Fibroblast of lung (primary cell): ENCODE results near the gene HCST. TPM values are rescaled to one million over a fixed set of nuclear protein-coding genes. Genes with fewer than 3 reads are reported as not detected.

ENCODE experiments used
- DNase-seq, 2 donors: peaks; one replicate each; pipeline versions ENCODE4 v3.0.0 to v3.0.0-alpha.2; 2010; ENCODE audit warnings: low read depth in 2 of 2
- H2AFZ ChIP-seq: 2 replicates; pipeline ENCODE4 v1.5.1; 2012; ENCODE audit warnings: low read length, control low read depth, inconsistent platforms
- H3K27ac ChIP-seq: 2 replicates; pipeline ENCODE4 v1.5.1; 2011; ENCODE audit warnings: low read length, control low read depth; ENCODE audit not compliant: insufficient read depth
- H3K27me3 ChIP-seq: 2 replicates; pipeline ENCODE4 v1.5.1; 2011; ENCODE audit warnings: mild to moderate bottlenecking, low read length; ENCODE audit not compliant: control insufficient read depth, insufficient read depth
- H3K36me3 ChIP-seq: 2 replicates; pipeline ENCODE4 v1.5.1; 2011; ENCODE audit warnings: low read length; ENCODE audit not compliant: control insufficient read depth, insufficient read depth
- H3K4me1 ChIP-seq: 2 replicates; pipeline ENCODE4 v1.5.1; 2011; ENCODE audit warnings: low read length; ENCODE audit not compliant: control insufficient read depth, insufficient read depth; ENCODE audit errors: extremely low read depth
- H3K4me2 ChIP-seq: 2 replicates; pipeline ENCODE4 v1.5.1; 2011; ENCODE audit warnings: low read length, control low read depth; ENCODE audit not compliant: insufficient read depth; ENCODE audit errors: extremely low read depth
- H3K4me3 ChIP-seq, 4 experiments: fragments of 200-600 bp in 1 of 4; sonication (generic) in 1 of 4; replicated peaks in 1 of 4; 2 replicates each; pipeline ENCODE4 v1.5.1; 2011 to 2016; ENCODE audit warnings: low read length in 4 of 4, low read depth in 3 of 4, mild to moderate bottlenecking in 3 of 4, control low read depth in 2 of 4, inconsistent platforms in 1 of 4, mixed read lengths in 1 of 4; ENCODE audit not compliant: insufficient read depth in 1 of 4; ENCODE audit errors: control extremely low read depth in 1 of 4
- H3K79me2 ChIP-seq: 2 replicates; pipeline ENCODE4 v1.5.1; 2012; ENCODE audit warnings: mild to moderate bottlenecking, low read length, inconsistent platforms; ENCODE audit not compliant: control insufficient read depth, insufficient read depth
- H3K9ac ChIP-seq: 2 replicates; pipeline ENCODE4 v1.5.1; 2011; ENCODE audit warnings: mild to moderate bottlenecking, low read length, control low read depth; ENCODE audit not compliant: insufficient read depth
- H3K9me3 ChIP-seq: 2 replicates; pipeline ENCODE4 v1.5.1; 2012; ENCODE audit warnings: low read depth, low read length; ENCODE audit not compliant: control insufficient read depth, insufficient read depth
- H4K20me1 ChIP-seq: 2 replicates; pipeline ENCODE4 v1.5.1; 2011; ENCODE audit warnings: low read length; ENCODE audit not compliant: control insufficient read depth, insufficient read depth; ENCODE audit errors: extremely low read depth
- EZH2 ChIP-seq: IDR thresholded peaks from 2 replicates; pipeline ENCODE4 v1.5.1; 2012; ENCODE audit warnings: low read length, control low read depth, mild to moderate bottlenecking; ENCODE audit errors: missing control alignments
- polyA plus RNA-seq, 2 donors: library from polyadenylated mRNA; depleted of rRNA in 1 of 2; stranded (reverse) in 1 of 2; unstranded in 1 of 2; fragments of >200 nt; gene quantifications; 2 replicates each; pipeline ENCODE4 v1.2.1, GENCODE V29; 2011 to 2012; ENCODE audit warnings: missing spikeins in 1 of 2
- total RNA-seq: library from RNA; depleted of rRNA; stranded (reverse); fragments of >200 nt; gene quantifications from 2 replicates; pipeline ENCODE4 v1.2.1, GENCODE V29; 2014
- TF ChIP-seq, protein P1 (sequence below), 2 donors: IDR thresholded peaks in 1 of 2; conservative IDR thresholded peaks in 1 of 2; 1 replicate in 1 of 2; 2 replicates in 1 of 2; pipeline ENCODE4 v1.5.1; 2011 to 2012; ENCODE audit warnings: low read length in 2 of 2, control low read depth in 1 of 2, inconsistent platforms in 1 of 2, low read depth in 1 of 2, mild to moderate bottlenecking in 1 of 2

Gene HCST
- total and polyA plus RNA-seq, 2 donors (not counting 1 experiment from before 2014, with no cell fraction given) = 0.14 to 2.0 TPM

DNA sequence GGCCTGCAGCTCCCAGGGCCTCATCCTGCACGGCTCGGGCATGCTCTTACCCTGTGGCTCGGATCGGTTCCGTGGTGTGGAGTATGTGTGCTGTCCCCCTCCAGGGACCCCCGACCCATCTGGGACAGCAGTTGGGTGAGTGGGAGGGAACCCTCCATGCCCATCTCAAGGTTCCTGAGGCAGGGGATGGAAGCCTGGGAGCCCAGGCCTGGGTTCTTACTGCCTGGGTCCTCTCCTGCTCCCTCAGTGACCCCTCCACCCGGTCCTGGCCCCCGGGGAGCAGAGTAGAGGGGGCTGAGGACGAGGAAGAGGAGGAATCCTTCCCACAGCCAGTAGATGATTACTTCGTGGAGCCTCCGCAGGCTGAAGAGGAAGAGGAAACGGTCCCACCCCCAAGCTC, 30.7 kb upstream of the HCST start:
- H3K27ac ChIP-seq = no peak overlapping the region
- peaks cover 17% of the 10 kb centered on the region for H3K27me3 ChIP-seq
- H3K9ac ChIP-seq = no peak overlapping the region
- no peak overlapping the region for H3K4me3 ChIP-seq
- H4K20me1 ChIP-seq = no peaks in the 10 kb centered on the region
- no peaks in the 10 kb centered on the region for H3K36me3 ChIP-seq
- TF ChIP-seq EZH2 = no peak
- TF ChIP-seq, protein P1, sequence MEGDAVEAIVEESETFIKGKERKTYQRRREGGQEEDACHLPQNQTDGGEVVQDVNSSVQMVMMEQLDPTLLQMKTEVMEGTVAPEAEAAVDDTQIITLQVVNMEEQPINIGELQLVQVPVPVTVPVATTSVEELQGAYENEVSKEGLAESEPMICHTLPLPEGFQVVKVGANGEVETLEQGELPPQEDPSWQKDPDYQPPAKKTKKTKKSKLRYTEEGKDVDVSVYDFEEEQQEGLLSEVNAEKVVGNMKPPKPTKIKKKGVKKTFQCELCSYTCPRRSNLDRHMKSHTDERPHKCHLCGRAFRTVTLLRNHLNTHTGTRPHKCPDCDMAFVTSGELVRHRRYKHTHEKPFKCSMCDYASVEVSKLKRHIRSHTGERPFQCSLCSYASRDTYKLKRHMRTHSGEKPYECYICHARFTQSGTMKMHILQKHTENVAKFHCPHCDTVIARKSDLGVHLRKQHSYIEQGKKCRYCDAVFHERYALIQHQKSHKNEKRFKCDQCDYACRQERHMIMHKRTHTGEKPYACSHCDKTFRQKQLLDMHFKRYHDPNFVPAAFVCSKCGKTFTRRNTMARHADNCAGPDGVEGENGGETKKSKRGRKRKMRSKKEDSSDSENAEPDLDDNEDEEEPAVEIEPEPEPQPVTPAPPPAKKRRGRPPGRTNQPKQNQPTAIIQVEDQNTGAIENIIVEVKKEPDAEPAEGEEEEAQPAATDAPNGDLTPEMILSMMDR (conservative IDR thresholded peaks at IDR 0.05 in 1 of 2, IDR thresholded peaks at IDR 0.05 in 1 of 2; ENCODE audit: low read depth in 1 of 2, low read length in 2 of 2) = no peak
- no peak overlapping the region for H3K4me2 ChIP-seq
- H3K4me1 ChIP-seq = peaks cover 12% of the 10 kb centered on the region
- no peaks in the 10 kb centered on the region for H3K79me2 ChIP-seq
- H2AFZ ChIP-seq = no peak overlapping the region
- DNase-seq = no peak
- H3K9me3 ChIP-seq = no peaks in the 10 kb centered on the region

DNA sequence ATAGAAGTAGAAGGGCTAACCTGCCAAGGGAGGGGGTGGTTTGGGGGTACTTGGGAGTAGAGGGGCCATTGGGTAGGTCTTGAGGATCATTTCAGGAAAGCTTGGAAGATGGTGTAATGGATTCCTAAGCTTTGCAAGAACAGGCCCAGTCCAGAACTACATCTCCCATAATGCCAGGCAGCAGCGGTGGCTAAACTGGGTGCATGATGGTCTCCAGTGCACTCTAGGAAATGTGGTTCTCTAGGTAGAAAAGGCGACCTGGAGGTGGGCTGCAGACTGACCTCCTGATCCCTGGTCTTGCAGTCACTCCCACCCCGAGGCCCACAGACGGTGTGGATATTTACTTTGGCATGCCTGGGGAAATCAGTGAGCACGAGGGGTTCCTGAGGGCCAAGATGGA, 30.1 kb upstream of the HCST start:
- Histone ChIP-seq H3K36me3 (no peaks in the 10 kb centered on the region), H3K4me1 (peaks cover 12% of the 10 kb centered on the region), H3K4me3 (no peak overlapping the region), H3K9ac (no peak overlapping the region), H3K79me2 (no peaks in the 10 kb centered on the region), H4K20me1 (no peaks in the 10 kb centered on the region), H3K4me2 (no peak overlapping the region), H3K27ac (no peak overlapping the region), H2AFZ (no peak overlapping the region), H3K9me3 (no peaks in the 10 kb centered on the region), H3K27me3 (peaks cover 14% of the 10 kb centered on the region)
- TF ChIP-seq, protein P1 (conservative IDR thresholded peaks at IDR 0.05 in 1 of 2, IDR thresholded peaks at IDR 0.05 in 1 of 2; ENCODE audit: low read depth in 1 of 2, low read length in 2 of 2) = no peak
- no peak for TF ChIP-seq EZH2
- DNase-seq = no peak

DNA sequence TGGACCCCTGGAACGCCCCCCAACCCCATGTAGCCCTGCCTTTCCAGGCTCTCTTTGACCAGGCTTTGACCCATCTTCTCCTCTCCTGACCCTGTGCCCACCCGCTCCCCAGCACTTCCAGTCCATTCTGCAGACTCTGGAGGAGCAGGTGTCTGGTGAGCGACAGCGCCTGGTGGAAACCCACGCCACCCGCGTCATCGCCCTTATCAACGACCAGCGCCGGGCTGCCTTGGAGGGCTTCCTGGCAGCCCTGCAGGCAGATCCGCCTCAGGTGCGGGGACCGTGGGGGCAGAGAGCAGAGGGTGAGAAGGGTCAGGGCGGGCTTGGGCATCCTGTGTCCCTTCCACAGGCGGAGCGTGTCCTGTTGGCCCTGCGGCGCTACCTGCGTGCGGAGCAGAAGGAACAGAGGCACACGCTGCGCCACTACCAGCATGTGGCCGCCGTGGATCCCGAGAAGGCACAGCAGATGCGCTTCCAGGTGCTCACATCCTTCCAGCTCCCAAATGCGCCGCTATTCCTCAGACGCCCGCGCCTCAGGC, 27.9 kb upstream of the HCST start:
- no peak for DNase-seq
- H3K4me3 ChIP-seq = no peak overlapping the region

More for the DNA sequence above, 27.9 kb upstream of the HCST start:
- H3K27me3 ChIP-seq = no peaks in the 10 kb centered on the region
- no peak overlapping the region for H3K4me2 ChIP-seq
- no peaks in the 10 kb centered on the region for H3K79me2 ChIP-seq
- H3K9ac ChIP-seq = no peak overlapping the region
- TF ChIP-seq EZH2 = no peak
- TF ChIP-seq, protein P1 (conservative IDR thresholded peaks at IDR 0.05 in 1 of 2, IDR thresholded peaks at IDR 0.05 in 1 of 2; ENCODE audit: low read depth in 1 of 2, low read length in 2 of 2) = no peak
- H2AFZ ChIP-seq = no peak overlapping the region
- H3K9me3 ChIP-seq = no peaks in the 10 kb centered on the region
- no peaks in the 10 kb centered on the region for H4K20me1 ChIP-seq
- H3K4me1 ChIP-seq = peaks cover 5% of the 10 kb centered on the region
- H3K27ac ChIP-seq = no peak overlapping the region
- H3K36me3 ChIP-seq = no peaks in the 10 kb centered on the region
